OCI-LY3 (cell line): ENCODE data around the gene BAIAP2L2.

Experiments
- H2AFZ ChIP-seq: fragments of 200-600, 300-600 bp; shearing (Covaris generic); 2 replicates; pipeline ENCODE4 v1.6.0; 2014; ENCODE audit warnings: antibody characterized with exemption, low read depth, low read length
- H3K27ac ChIP-seq: fragments of 200-600, 300-600 bp; sonication (generic); 2 replicates; pipeline ENCODE4 v1.5.1; 2014; ENCODE audit warnings: mild to moderate bottlenecking, low read length, moderate library complexity, mixed read lengths
- H3K27me3 ChIP-seq: fragments of 200-600, 300-600 bp; sonication (generic); 2 replicates; pipeline ENCODE4 v1.6.1; 2014; ENCODE audit warnings: low read depth, low read length, mixed read lengths
- H3K36me3 ChIP-seq: fragments of 200-600, 300-600 bp; sonication (generic); replicated peaks from 2 replicates; pipeline ENCODE3; 2014; ENCODE audit warnings: low read depth, low read length, mixed read lengths
- H3K4me1 ChIP-seq: fragments of 300-600, 200-600 bp; sonication (generic); 2 replicates; pipeline ENCODE4 v1.6.1; 2014; ENCODE audit warnings: low read length, mixed read lengths
- H3K4me2 ChIP-seq: fragments of 200-600, 300-600 bp; sonication (generic); 2 replicates; pipeline ENCODE4 v1.6.1; 2014; ENCODE audit warnings: low read length, mixed read lengths
- H3K4me3 ChIP-seq: fragments of 300-600, 200-600 bp; sonication (generic); 2 replicates; pipeline ENCODE4 v1.5.1; 2014; ENCODE audit warnings: antibody characterized with exemption, mild to moderate bottlenecking, low read length, moderate library complexity
- H3K79me2 ChIP-seq: fragments of 300-600, 200-600 bp; shearing (Covaris generic); 2 replicates; pipeline ENCODE4 v1.6.1; 2014; ENCODE audit warnings: mild to moderate bottlenecking, low read length, mixed read lengths
- H3K9ac ChIP-seq: fragments of 300-600, 200-600 bp; shearing (Covaris generic); 2 replicates; pipeline ENCODE4 v1.6.0; 2014; ENCODE audit warnings: mild to moderate bottlenecking, low read length, moderate library complexity
- H3K9me3 ChIP-seq: fragments of 200-600, 300-600 bp; shearing (Covaris generic); 2 replicates; pipeline ENCODE4 v1.6.1; 2014; ENCODE audit warnings: low read length, mixed read lengths; ENCODE audit not compliant: insufficient read depth
- H4K20me1 ChIP-seq: fragments of 200-600, 300-600 bp; sonication (generic); 2 replicates; pipeline ENCODE4 v1.6.1; 2016; ENCODE audit warnings: low read length, mixed read lengths; ENCODE audit not compliant: insufficient read depth
- EZH2phosphoT487 ChIP-seq: fragments of 200-600 bp; shearing (Covaris generic); IDR thresholded peaks from 2 replicates; pipeline ENCODE4 v1.6.1; 2018; ENCODE audit warnings: antibody characterized with exemption, mixed run types, low read depth
- TF ChIP-seq, protein P1 (sequence below): fragments of 200-600, 300-600 bp; sonication (generic); IDR thresholded peaks from 2 replicates; pipeline ENCODE4 v1.5.1; 2014; ENCODE audit warnings: antibody characterized with exemption, low read length, low read depth

Gene BAIAP2L2

DNA sequence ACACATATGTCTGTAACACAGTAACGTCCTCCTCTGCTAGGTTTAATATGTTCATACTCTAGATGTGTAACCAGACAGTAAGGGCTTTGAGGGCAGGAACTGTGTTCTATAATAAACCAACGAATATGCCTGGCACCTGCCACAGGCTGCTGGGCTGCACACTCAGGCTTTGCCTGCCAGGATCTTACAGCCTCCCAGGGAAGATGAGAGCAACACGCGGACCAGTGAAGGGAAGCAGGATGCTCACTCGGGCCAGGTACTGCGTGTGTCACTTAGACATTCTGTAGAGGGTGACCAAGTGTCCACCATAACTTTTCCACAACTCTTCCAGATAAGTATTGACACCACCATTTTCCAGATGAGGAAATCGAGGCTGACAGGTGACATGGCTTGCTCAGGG lies 21.7 kb upstream of the BAIAP2L2 start:
- Histone ChIP-seq H3K9me3 (no peaks in the 10 kb centered on the region), H2AFZ (no peak overlapping the region), H3K27ac (no peak overlapping the region), H3K4me2 (no peak overlapping the region), H3K27me3 (no peaks in the 10 kb centered on the region), H3K79me2 (no peaks in the 10 kb centered on the region), H3K9ac (no peak overlapping the region), H3K36me3 (no peaks in the 10 kb centered on the region), H4K20me1 (no peaks in the 10 kb centered on the region), H3K4me1 (no peaks in the 10 kb centered on the region), H3K4me3 (no peak overlapping the region)
- no peak for TF ChIP-seq EZH2phosphoT487
- TF ChIP-seq, protein P1, sequence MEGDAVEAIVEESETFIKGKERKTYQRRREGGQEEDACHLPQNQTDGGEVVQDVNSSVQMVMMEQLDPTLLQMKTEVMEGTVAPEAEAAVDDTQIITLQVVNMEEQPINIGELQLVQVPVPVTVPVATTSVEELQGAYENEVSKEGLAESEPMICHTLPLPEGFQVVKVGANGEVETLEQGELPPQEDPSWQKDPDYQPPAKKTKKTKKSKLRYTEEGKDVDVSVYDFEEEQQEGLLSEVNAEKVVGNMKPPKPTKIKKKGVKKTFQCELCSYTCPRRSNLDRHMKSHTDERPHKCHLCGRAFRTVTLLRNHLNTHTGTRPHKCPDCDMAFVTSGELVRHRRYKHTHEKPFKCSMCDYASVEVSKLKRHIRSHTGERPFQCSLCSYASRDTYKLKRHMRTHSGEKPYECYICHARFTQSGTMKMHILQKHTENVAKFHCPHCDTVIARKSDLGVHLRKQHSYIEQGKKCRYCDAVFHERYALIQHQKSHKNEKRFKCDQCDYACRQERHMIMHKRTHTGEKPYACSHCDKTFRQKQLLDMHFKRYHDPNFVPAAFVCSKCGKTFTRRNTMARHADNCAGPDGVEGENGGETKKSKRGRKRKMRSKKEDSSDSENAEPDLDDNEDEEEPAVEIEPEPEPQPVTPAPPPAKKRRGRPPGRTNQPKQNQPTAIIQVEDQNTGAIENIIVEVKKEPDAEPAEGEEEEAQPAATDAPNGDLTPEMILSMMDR = no peak

DNA sequence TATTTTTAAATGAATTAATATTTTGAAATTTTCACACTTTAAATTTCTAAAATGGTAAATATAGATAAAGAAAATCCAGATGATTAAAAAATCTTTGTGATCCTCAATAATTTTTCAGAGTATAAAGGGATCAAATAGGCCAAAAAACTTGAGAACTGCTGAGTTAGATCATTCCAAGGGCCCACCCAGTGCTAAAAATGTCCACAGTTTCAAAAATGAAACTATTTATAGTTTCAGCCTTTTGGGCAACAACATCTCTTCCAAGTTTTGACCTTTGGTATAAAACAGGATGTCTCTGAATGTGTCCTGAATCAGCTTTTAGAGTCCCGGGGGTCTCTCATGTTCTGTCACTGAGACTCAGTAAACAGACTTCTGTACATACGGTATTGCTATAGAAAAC lies 20.9 kb upstream of the BAIAP2L2 start:
- no peak for TF ChIP-seq EZH2phosphoT487
- TF ChIP-seq, protein P1 = no peak
- Histone ChIP-seq H2AFZ (no peak overlapping the region), H3K36me3 (no peaks in the 10 kb centered on the region)

DNA sequence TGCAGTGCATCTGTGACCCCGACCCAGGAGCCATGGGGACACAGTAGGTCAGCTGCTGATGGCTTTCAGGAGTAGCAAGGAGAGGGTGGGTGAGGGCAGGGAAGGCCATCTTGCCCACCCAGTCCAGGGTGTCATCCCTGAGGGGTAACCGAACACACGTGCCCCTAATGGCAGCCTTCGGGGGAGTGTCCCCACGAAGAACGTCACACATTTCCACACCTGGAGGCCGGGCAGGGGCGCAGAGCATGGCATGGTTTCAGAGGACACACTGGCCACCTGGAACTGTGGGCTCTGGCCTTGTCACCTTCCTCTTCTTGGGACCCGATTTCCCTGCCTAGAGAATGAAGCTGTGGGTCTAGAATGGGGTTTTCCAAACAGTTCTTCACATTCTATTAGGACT lies 19.4 kb upstream of the BAIAP2L2 start:
- no peak overlapping the region for H3K4me3 ChIP-seq
- no peaks in the 10 kb centered on the region for H3K9me3 ChIP-seq
- no peak overlapping the region for H2AFZ ChIP-seq
- no peak overlapping the region for H3K4me2 ChIP-seq
- H4K20me1 ChIP-seq = no peaks in the 10 kb centered on the region
- no peak overlapping the region for H3K27ac ChIP-seq
- H3K9ac ChIP-seq = no peak overlapping the region
- H3K79me2 ChIP-seq = no peaks in the 10 kb centered on the region
- H3K36me3 ChIP-seq = no peaks in the 10 kb centered on the region
- no peaks in the 10 kb centered on the region for H3K4me1 ChIP-seq
- no peaks in the 10 kb centered on the region for H3K27me3 ChIP-seq
- TF ChIP-seq, protein P1 = no peak
- no peak for TF ChIP-seq EZH2phosphoT487

More for the DNA sequence above, 20.9 kb upstream of the BAIAP2L2 start:
- H3K4me1 ChIP-seq = no peaks in the 10 kb centered on the region
- no peak overlapping the region for H3K9ac ChIP-seq
- no peak overlapping the region for H3K4me2 ChIP-seq
- H3K27ac ChIP-seq = no peak overlapping the region
- H3K27me3 ChIP-seq = no peaks in the 10 kb centered on the region
- no peaks in the 10 kb centered on the region for H3K9me3 ChIP-seq
- no peaks in the 10 kb centered on the region for H4K20me1 ChIP-seq
- no peaks in the 10 kb centered on the region for H3K79me2 ChIP-seq
- H3K4me3 ChIP-seq = no peak overlapping the region

DNA sequence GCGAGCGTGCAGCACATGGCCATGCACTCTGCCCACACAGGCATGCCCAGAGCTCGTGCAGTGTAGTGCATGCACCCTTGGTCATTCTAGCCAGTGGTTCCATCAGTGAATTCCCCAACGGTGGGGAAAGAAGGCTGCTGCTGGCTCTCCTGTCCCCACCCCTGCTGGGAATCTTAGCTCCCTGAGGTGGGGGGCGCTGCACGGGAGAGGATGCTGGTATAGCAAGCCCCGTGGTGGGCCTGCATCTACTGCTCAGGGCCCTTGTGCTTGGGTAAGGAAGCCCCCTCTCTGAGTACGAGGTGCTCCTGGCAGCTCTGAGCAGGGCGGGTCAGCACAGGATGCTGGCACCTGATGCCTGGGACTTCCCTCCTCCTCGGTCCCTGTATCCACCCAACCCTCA lies 18.5 kb upstream of the BAIAP2L2 start:
- Histone ChIP-seq H3K4me3 (no peak overlapping the region), H3K4me1 (no peaks in the 10 kb centered on the region), H2AFZ (no peak overlapping the region), H4K20me1 (no peaks in the 10 kb centered on the region), H3K79me2 (no peaks in the 10 kb centered on the region), H3K9me3 (no peaks in the 10 kb centered on the region), H3K9ac (no peak overlapping the region), H3K27me3 (no peaks in the 10 kb centered on the region), H3K27ac (no peak overlapping the region), H3K4me2 (no peak overlapping the region), H3K36me3 (no peaks in the 10 kb centered on the region)
- TF ChIP-seq, protein P1 = no peak
- TF ChIP-seq EZH2phosphoT487 = no peak
